Ectodermal cell (in vitro differentiated cells): ENCODE measurements around the gene ZSCAN26.

Experiments
- H3K27ac ChIP-seq: 2 replicates; pipeline ENCODE4 v1.7.0; 2013; ENCODE audit warnings: mild to moderate bottlenecking, low read depth, low read length; ENCODE audit not compliant: insufficient read depth, poor library complexity, severe bottlenecking
- H3K27me3 ChIP-seq: 2 replicates; pipeline ENCODE4 v1.7.0; 2013; ENCODE audit warnings: mild to moderate bottlenecking, low read length; ENCODE audit not compliant: insufficient read depth, control insufficient read depth, poor library complexity, severe bottlenecking
- H3K36me3 ChIP-seq: one replicate; pipeline ENCODE4 v1.7.0; 2013; ENCODE audit warnings: low read length; ENCODE audit not compliant: control insufficient read depth, insufficient read depth
- H3K4me1 ChIP-seq: one replicate; pipeline ENCODE4 v1.7.0; 2013; ENCODE audit warnings: low read length; ENCODE audit not compliant: control insufficient read depth, insufficient read depth
- H3K4me3 ChIP-seq: 2 replicates; pipeline ENCODE4 v1.7.0; 2013; ENCODE audit warnings: low read depth, low read length, control low read depth; ENCODE audit not compliant: insufficient read depth
- H3K9me3 ChIP-seq: 2 replicates; pipeline ENCODE4 v1.7.0; 2013; ENCODE audit warnings: mild to moderate bottlenecking, low read length, moderate library complexity; ENCODE audit not compliant: control insufficient read depth
- WGBS, 2 experiments: methylation state at CpG; one replicate each; pipeline ENCODE4 v1.1.7; 2013; ENCODE audit warnings: missing lambda C conversion rate in 2 of 2; 5-methylcytosine and 5-hydroxymethylcytosine counted together

The ZSCAN26 gene

DNA sequence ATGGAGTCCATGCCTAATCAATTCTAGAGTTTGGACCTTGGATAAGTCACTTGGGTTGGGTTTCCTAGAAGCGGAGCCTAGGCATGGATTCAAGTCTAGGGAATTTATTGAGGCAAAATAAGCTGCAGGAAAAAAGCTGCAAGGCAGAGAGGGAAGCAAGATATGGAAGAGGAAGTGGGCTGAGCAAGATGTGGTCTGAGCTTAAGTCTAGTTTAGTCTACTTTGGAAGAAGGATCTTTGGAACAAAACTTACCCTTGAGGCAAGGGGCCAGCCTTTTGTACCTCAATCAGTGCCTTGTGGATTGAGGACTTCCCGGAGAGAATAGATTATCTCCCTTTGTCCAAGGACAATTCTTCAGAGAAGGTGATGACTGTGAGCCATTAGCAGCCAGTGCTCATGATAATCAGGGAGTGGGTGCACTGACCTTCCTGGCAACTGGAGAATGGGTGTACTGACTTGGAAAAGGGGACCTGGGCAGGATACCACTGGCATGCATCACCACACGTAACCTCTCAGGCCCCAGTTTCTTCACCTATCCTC, 31.0 kb upstream of the ZSCAN26 start:
- Histone ChIP-seq H3K27ac (no peak overlapping the region), H3K4me1 (no peaks in the 10 kb centered on the region), H3K9me3 (no peaks in the 10 kb centered on the region), H3K4me3 (no peak overlapping the region), H3K27me3 (no peaks in the 10 kb centered on the region), H3K36me3 (peaks cover 19% of the 10 kb centered on the region)
- 93 to 97% methylated on average over 3 of the region's 3 CpGs for WGBS, 2 experiments

DNA sequence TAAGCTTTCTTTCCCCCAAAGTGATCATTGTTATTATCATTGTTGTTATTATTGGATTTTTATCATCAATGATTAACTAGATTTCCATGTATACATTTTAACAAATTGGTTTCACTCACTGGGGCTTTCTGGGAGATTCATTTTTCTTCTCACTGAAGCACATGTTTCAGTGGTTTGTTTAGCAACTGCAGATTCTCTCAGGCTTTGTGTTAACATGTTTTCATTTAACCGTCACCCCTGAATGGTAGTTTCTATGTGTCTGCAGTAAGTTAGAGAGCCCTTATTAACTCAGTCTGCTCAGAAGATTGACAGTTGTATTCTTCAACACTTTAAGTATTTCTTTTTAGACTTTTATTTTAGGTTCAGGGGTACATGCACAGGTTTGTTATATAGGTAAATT, 27.3 kb upstream of the ZSCAN26 start:
- Histone ChIP-seq H3K4me3 (no peak overlapping the region), H3K27ac (no peak overlapping the region), H3K4me1 (no peaks in the 10 kb centered on the region), H3K27me3 (no peaks in the 10 kb centered on the region), H3K9me3 (no peaks in the 10 kb centered on the region), H3K36me3 (peaks cover 14% of the 10 kb centered on the region)
- 88% methylated on average over 1 of the region's 1 CpG; no CpG with 5 or more reads in 1 of the 2 experiments for WGBS, 2 experiments

DNA sequence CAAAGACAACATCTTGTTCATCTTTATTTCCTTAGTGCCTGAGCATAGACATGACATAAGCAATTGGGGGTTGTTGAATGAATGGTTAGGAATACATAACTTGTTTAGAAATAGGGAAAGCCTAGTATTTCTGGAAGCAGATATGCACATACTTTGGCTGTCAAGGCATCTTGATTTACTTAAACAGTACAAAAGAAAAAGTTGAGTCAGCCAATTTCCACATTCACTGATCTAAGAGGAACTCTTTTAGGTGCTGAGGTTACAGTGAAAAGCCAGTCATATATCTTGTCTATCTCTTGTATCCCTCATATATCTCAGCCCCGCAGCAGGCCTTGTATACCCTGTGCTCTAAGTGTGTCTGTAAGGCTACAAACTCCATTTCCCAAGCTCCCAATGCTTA, 26.5 kb upstream of the ZSCAN26 start:
- Histone ChIP-seq H3K9me3 (no peaks in the 10 kb centered on the region), H3K27ac (no peak overlapping the region), H3K27me3 (no peaks in the 10 kb centered on the region), H3K36me3 (peaks cover 19% of the 10 kb centered on the region), H3K4me3 (no peak overlapping the region), H3K4me1 (no peaks in the 10 kb centered on the region)
- WGBS, 2 experiments = 83 to 100% methylated on average over 1 of the region's 1 CpG

DNA sequence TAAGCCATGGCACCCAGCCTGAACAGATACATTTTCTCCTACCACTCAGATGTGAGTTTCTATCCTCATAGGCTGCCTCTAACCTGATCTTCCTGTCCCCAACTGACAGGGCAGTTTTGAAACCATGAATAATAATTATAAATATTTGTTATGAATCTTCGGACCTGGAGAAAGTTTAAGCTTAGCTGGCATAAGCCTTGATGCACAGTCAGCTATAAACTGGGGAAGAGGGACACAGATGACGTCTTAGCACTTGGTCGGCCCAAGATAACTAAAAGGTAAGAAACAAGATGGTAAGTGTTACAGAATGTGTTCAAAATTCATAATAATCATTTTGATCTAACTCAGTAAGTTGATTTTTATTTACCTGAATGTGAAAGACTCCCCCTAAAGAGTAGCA, 23.0 kb upstream of the ZSCAN26 start:
- peaks cover 24% of the 10 kb centered on the region for H3K36me3 ChIP-seq
- no peaks in the 10 kb centered on the region for H3K9me3 ChIP-seq
- 92 to 97% methylated on average over 3 of the region's 3 CpGs for WGBS, 2 experiments
- H3K27me3 ChIP-seq = no peaks in the 10 kb centered on the region
- H3K4me1 ChIP-seq = no peaks in the 10 kb centered on the region
- H3K4me3 ChIP-seq = no peak overlapping the region
- H3K27ac ChIP-seq = no peak overlapping the region

DNA sequence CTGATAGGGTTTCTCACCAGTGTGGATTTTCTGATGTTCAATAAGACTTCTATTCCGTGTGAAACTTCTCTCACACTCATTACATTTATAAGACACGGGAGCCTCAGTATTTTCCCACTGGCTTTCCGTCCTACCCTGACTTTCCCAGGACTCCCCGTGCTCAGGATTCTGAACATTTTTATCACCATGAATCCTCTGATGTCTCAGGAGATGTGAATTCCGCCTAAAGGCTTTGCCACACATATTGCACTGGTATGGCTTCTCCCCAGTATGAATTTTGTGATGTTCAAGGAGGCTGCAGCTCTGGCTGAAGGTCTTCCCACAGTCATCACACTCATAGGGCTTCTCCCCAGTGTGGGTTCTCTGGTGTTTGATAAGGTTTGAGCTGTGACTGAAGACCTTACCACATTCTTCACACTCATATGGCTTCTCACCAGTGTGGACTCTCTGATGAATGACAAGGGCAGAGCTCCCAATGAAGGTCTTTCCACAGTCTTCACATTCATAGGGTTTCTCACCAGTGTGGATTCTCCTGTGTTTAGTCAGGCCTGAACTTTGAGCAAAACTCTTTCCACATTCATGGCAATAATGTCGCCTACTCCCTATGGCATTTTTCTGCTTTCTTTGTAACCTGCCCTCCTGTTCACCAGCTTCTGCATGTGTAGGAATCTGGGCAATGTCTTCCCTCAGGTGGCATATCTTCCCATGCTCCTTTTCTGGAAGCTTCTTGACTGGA, 21.6 kb upstream of the ZSCAN26 start:
- H3K27me3 ChIP-seq = no peaks in the 10 kb centered on the region
- no peaks in the 10 kb centered on the region for H3K9me3 ChIP-seq
- H3K36me3 ChIP-seq = peaks cover 24% of the 10 kb centered on the region
- H3K4me1 ChIP-seq = no peaks in the 10 kb centered on the region
- 93 to 95% methylated on average over 6 of the region's 6 CpGs for WGBS, 2 experiments
- no peak overlapping the region for H3K4me3 ChIP-seq
- H3K27ac ChIP-seq = no peak overlapping the region

DNA sequence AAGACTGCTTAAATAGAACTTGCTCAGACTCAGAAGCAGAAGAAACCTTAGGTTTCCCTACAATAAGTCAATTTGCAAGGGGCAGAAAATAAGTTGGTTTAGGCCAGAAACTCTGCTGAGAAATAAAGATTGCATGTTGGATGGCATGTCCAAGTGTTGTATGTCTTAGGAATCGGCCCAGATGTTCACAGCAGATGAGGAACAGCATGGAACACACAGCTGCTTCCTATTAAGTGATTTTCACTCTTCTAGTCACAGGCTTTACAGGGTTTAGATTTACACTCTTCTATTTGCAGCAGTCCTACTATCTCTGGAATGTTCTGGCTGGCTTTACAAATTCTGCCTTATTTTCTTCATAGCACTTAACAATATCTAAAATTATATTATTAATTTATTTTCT, 18.0 kb upstream of the ZSCAN26 start:
- Histone ChIP-seq H3K36me3 (peaks cover 24% of the 10 kb centered on the region), H3K27me3 (no peaks in the 10 kb centered on the region), H3K4me3 (no peak overlapping the region), H3K4me1 (peaks cover 6% of the 10 kb centered on the region), H3K27ac (no peak overlapping the region), H3K9me3 (no peaks in the 10 kb centered on the region)
- 80 to 91% methylated on average over 1 of the region's 1 CpG for WGBS, 2 experiments

DNA sequence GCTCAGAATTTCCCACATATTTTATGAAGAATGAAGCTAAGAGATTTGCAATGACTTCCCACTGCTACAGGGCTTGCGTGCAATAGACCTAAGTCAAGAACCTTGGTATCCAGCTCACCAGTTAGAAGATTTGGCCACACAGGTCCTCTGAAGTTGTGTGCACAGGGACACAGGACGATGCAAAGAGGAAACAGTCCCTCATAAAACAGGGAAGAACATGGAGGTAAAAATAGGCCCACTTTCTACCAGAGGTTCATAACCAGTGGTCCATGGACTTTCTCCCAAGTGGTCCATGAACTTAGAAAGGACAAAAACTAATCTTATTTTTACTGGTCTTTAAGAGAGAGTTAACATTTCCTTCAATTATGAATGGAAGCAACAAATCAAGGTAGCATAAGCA, 16.2 kb upstream of the ZSCAN26 start:
- H3K27me3 ChIP-seq = peaks cover 5% of the 10 kb centered on the region
- no peak overlapping the region for H3K27ac ChIP-seq
- peaks cover 6% of the 10 kb centered on the region for H3K4me1 ChIP-seq
- H3K9me3 ChIP-seq = no peaks in the 10 kb centered on the region
- peak overlapping the region; percentile 97 for H3K4me3 ChIP-seq
- H3K36me3 ChIP-seq = peaks cover 12% of the 10 kb centered on the region
- WGBS, 2 experiments = 91% methylated on average over 2 of the region's 2 CpGs

DNA sequence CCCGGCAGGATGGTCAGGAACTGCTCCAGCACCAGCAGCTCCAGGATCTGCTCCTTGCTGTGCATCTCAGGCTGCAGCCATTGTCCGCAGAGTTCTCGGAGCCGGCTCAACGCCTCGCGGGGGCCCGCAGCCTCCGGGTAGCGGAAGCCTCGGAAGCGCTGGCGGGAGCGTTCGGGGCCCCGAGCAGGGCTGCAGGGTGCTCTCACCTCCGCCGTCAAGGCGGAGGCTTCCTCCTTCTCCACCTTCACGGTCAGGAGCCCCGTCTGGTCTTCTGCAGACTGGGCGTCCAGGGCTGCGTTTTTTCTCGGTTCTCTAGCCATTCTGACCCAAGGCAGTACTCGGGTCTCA, 15.3 kb upstream of the ZSCAN26 start:
- H3K27ac ChIP-seq = no peak overlapping the region

DNA sequence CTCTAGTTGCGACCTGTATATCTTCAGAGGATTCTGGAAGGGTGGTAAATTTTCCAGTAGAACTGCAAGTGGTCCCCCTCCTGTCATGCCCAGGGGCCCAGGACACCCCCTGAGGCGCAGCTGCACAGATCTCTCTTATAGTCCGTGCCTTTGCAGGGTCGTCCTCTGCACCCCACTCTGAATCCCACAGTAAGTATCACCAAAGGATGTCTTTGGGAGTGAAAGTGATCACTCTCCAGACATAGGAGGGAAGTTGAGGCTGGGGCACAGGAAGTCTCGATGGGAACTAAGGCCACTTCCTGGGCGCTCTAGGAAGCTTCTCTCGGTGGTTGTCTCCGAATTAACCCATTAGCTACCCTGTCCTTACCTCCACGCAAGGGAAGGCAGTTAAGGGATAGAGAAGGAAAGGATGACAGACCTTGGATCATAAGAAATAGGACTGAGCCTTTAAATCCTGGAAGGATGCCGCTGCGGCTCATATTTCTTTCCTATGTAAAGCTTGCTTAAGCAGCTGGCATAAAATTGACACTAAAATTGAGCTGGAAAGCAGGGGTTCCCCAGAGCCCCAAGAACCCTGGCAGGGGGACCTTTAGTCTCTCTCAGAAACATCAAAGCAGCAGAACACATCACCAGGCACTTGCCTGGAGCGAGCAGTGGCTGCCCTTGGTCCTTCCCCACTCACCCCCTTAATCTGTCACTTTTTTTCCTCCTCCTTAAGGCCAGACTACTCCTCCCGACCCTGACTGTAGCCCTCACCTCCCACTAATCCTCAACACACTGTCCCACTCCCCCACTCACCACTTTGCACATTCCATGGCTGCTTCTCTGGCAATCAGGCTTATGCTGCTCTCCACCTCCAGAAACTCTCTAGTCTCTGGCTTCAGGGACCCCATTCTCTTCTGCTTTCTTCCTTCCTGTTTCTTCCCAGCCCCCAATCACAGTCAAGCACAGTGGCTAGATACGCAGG, 14.7 kb upstream of the ZSCAN26 start, which contains the start of gene ZKSCAN4:
ZKSCAN4 (minus strand) TSS at position 261 of the 967 bp plus-strand sequence. CDS start 289 bp downstream, outside the sequence.
- Histone ChIP-seq H3K27me3 (peaks cover 6% of the 10 kb centered on the region), H3K36me3 (peaks cover 4% of the 10 kb centered on the region), H3K4me1 (peaks cover 6% of the 10 kb centered on the region), H3K9me3 (no peaks in the 10 kb centered on the region), H3K4me3 (peak within 1 kb of the TSS; percentile 97), H3K27ac (no peak within 1 kb of the TSS)
- 16% methylated on average over 13 to 14 of the region's 14 CpGs for WGBS, 2 experiments

More for the DNA sequence above, 15.3 kb upstream of the ZSCAN26 start:
- no peaks in the 10 kb centered on the region for H3K9me3 ChIP-seq
- H3K27me3 ChIP-seq = peaks cover 6% of the 10 kb centered on the region
- 0% methylated on average over 24 to 25 of the region's 25 CpGs for WGBS, 2 experiments
- peaks cover 6% of the 10 kb centered on the region for H3K36me3 ChIP-seq
- H3K4me1 ChIP-seq = peaks cover 6% of the 10 kb centered on the region
- H3K4me3 ChIP-seq = peak overlapping the region; percentile 97

DNA sequence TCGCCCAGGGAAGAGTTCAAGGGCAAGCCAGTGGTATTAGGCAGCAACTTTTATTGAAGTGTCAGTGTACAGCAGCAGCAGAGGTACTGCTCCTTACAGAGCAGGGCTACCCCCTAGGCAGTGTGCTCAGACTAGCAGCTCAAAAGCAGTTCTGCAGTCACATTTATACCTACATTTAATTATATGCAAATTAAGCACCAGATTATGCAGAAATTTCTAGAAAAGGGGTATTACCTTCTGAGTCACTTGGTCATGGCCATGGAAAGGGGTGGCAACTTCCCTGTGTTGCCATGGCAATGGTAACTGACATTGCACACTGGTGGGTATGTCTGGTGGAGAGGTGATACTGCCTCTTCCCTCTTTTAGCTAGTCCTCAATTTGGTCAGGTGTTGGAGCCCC, 12.8 kb upstream of the ZSCAN26 start:
- H3K4me1 ChIP-seq = peaks cover 6% of the 10 kb centered on the region
- no peak overlapping the region for H3K4me3 ChIP-seq
- no peaks in the 10 kb centered on the region for H3K36me3 ChIP-seq
- no peak overlapping the region for H3K27ac ChIP-seq
- no peaks in the 10 kb centered on the region for H3K9me3 ChIP-seq
- peaks cover 6% of the 10 kb centered on the region for H3K27me3 ChIP-seq
- WGBS, 2 experiments = 85 to 95% methylated on average over 1 of the region's 1 CpG
